ENCODE measurements around the gene CTSE. TPM values are rescaled to one million over a fixed set of nuclear protein-coding genes. Genes with fewer than 3 reads are reported as not detected.
A peak's percentile ranks its signal among the peaks of the same experiment; 100 is the strongest.

The CTSE gene
- total RNA-seq, 1 experiment from 2014 or later: not detected

DNA sequence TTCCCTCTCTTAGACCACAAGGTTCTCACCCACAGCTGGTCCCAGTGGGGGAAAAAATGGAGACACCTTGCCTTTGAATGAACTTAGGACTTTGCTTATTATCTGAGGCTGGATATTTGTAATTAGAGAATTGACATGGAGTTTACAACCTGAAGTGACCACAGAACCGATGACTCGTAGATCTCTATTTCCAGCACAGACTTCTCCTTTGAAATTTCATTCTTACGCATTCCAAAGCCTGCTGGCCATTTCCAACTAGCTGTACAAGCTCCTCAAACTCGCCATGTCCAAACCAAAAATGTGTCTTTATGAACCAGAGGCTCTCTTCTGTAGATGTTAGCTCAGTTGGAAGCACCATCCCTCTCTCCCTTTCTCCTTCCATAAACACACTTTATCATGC, 32.5 kb downstream of the CTSE start:
- DNase-seq (ENCODE audit: low read depth): no peak

DNA sequence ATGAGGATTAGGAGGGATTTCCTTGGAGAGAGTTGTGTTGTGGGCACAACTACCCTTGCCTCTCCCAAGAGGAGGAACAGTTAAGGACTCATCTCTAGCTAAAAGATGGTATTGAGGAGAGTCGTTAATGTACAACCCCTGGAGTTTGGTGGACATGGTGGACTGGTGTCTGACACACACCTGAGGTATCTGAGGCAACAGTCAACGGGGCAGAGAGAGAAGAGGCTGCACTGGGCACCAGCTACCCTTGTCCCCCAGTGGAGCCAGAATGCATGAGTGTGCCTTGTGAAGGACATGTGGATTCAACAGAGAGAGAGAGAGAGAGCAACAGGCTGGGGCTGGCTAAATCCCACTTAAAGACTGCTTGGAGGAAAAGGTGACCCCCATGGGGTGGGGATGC, 33.5 kb downstream of the CTSE start:
- DNase-seq (ENCODE audit: low read depth): no peak

DNA sequence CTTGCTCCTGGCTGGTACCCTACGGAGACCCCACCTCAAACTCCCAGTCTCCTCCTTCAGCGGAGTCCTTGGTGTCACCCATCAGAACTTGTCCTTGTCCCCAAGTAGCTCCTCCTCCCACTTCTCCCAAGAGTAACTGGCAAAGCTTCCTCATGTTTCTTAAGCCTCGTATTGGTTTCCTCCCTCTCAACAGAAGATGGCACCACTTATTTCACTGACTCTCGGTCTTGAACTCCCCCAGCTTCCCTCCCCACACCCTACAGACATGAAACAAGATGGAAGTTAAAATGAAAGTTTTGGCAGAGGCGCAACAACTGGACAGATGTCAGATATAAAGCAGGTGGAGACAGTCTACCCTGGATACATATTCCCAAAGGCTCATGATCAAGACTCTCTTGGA, 33.9 kb downstream of the CTSE start:
- no peak for DNase-seq (ENCODE audit: low read depth)

DNA sequence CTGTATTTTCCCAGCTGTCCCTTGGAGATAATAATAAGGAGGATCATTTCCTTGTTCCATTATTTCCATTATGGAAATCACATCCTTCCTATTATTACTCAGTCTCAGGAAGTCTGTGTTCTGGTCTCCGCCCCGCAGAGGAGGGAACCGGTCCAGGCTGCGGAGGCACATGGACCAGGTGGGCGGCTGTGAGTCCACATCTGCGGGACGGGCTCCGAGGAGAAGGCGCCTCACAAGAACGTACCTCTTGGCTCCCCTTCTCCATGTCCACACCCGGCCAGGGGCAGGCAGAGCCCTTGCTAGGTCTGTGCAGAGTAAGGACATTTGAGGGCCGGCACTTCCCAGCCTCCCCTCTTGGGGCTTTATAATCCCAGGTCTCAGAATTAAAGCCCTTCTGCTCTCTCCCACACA, 35.1 kb downstream of the CTSE start:
- no peak for DNase-seq (ENCODE audit: low read depth)

DNA sequence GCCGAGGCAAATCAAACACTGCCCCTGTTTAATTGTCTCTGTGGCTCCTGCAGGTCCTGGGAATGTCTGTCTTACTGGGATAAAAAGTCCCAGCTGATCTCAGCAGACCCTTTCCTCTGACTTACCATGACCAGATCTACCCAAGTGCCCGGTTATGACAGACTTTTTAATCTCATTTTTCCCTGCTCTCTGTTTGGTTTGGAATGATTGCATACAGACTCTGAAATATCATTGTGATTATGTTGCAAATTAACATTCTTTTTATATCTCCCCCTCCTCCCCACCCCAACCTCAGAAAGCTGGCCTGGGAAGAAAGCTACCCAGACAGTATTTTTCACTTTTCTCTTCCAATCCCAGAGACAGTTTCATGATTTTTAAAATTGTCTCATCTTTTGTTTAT, 36.8 kb downstream of the CTSE start:
- DNase-seq (ENCODE audit: low read depth): no peak

DNA sequence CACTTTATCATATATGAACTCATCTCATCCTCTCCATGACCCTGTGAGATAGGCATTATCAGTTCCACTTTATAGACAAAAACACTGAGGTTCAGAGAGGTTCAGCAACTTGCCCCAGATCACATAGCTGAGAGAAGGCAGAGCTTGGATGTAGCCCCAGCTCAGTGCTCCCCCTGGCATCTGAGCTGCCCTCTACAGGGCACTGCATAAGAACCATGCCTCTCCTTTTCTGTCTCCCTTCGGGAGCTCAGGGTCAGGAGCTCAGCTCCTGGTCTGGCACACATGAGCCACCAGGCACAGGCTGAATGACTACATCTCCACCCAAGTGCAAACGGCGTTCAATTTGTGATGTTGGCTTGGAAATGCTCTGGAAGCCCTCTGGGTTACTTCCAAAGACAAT, 37.4 kb downstream of the CTSE start:
- DNase-seq (ENCODE audit: low read depth): no peak

DNA sequence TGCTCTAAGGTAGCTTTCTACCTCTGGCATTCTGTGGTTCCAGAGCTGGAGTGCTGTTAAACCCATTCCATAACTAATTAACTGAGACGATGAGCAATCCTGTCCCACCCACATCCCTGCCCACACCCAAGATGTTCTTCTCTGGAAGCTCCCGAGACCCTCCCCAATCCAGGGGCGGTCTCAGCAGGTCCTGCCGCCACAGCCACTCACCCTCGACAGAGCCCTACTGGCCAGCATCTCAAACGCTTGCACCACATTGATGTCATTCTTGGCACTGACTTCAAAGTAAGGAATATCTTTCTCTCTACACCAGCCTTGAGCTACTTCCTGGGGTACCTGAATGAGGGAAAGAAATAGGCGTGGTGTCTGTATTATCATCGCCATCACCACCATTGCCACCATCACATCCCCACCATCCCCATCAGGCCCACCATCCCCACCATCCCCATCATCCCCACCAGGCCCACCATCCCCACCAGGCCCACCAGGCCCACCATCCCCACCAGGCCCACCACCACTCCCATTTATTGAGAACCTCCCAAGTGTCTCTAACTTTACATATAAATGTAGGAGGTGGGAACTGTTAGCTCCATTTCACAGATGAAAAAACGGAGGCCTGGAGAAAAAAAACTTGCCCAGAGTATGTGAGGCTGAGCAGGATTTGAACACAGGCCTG, 38.2 kb downstream of the CTSE start:
- no peak for DNase-seq (ENCODE audit: low read depth)

DNA sequence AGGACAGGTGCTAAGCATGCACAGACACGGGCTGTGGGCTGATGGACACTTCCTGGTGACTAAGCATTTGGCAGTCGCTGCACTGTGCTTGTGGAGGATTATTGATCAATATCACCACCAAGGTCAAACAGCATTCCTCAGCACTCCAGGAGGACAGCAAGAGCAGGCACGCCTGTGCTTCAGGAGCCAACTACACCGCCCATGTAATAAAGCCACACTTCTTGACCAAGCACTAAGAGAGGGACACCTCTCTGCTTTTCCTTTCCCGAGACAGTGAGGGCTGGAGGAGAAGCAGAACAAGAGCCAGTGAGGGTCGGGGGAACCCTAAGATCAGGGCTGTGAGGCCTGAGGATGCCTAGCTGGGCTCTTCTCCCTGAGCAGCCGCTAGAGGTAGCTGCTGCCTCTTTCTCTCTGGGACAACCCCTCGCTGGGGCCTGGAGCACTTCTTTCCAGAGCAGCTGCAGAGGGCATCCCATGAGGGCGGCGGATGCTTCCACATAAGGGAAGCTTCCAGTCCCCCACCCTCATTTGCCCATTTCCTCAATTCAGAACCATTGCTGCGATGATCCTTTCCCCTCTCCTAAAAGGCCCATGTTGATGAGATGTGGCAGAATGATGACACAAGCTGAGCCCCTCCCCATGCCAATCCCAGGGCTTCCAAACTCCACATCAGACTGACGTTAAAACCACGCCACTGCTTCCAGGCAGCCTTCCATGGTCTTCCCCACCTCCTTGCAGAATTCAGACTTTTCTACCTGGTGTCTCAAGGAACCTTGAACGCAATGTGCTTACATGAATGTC, 39.6 kb downstream of the CTSE start:
- peak; percentile 64 for DNase-seq (ENCODE audit: low read depth)

DNA sequence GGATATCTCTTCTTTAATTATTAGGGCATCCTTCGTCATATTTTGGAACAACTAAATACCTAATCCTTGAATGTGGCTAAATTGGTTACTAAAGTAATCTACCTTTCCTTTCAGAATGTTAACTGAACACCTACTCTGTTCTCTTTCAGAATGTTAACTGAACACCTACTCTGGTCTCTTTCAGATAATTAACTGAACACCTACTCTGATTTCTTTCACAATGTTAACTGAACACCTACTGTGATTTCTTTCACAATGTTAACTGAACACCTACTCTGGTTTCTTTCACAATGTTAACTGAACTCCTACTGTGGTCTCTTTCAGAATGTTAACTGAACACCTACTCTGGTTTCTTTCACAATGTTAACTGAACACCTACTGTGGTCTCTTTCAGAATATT, 42.4 kb downstream of the CTSE start:
- DNase-seq (ENCODE audit: low read depth): no peak

DNA sequence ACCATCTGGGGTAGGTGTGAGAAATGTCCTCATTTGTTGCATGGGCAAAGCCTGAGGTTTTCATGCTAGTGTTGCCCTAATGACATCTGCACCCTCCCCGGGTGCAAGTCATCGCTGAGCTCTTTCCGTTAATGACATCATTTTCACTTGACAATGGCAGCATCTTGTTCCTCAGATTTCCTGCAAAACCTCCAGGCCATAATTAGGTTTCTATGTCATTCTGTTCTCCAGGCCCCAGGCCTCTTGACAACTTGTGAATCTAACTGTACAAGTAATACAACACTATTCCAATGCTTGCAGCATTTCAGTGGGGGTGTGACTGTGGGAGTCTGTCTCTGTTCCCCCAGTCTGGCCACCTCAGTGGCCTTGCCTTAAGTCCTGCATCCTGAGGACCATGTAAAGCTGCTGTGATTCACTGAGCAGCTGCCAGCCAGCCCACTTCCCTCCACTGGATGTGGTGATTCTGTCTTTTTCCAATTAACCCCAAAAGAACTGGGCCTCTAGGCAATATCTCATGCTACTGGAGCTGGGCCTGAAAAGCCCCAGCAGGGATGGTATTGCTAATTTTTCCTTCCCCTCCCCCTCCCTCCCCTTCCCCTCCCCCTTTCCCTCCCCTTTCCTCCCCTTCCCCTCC, 43.3 kb downstream of the CTSE start:
- DNase-seq (ENCODE audit: low read depth): no peak

DNA sequence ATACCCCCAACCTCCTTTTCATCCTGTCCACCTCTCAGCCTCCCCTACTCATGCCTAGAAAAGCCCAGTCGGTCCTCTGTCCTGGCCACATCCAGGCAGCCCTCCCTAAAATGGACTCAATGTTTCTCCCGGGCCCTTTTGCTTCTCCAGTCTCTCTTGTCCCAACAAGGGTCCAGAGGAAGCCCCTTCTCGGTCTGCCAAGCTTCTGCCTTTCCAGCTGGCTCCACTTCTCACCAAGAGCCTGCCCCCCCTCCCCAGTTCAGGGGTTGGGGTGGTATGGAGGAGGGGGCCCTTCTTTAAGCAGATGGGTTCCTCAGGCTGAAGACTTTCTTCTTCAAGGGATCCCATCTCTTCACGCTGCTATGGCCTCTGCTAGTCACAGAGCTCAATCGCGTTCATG, 44.4 kb downstream of the CTSE start:
- no peak for DNase-seq (ENCODE audit: low read depth)

DNA sequence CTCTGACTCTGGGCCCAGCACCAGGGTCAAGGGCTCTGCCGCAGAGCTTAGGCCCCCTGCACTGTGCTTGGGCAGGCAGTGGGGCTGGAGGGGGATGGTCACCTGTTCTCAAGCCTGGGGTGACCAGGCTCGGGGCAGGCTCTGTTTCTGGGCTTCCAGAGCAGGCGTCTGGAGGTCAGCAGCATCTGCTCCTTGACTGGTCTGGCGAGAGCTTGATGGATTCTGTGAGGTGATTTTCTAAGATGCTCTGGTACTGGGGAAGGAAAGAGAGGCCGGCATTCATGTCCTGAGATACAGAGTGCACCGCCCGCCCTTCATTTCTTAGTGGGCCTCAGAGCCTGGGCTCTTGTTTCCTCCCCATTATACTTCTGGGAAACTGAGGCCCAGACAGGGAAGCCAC, 45.0 kb downstream of the CTSE start:
- no peak for DNase-seq (ENCODE audit: low read depth)

DNA sequence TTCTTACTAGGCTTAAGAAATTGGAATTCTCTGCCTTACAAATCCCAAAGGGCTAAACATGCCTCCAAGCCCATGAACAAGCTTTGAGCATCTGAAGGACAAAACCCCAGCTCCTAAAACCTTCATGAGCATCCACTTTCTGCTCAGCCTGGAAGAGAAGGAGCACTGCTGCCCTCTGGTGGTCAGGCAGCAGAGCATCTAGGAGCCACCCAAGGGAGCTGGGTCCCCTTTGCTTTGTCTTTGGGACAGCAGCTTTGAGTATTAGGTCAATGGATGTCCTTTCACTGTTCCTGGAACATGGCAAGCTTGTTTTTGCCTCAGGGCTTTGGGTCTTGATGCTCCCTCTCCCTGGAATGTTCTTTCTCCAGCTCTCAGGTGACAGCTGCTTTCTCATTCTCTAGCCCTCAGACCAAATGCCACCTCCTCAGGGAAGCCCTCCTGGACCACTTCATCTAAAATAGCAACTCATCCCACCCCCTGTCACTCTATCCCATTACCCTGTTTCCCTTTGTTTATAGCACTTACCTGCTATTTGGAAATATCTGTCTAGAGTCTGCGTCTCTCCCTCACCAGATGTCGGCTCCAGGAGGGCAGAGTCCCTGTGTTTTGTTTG, 46.2 kb downstream of the CTSE start:
- DNase-seq (ENCODE audit: low read depth): peak; percentile 83

DNA sequence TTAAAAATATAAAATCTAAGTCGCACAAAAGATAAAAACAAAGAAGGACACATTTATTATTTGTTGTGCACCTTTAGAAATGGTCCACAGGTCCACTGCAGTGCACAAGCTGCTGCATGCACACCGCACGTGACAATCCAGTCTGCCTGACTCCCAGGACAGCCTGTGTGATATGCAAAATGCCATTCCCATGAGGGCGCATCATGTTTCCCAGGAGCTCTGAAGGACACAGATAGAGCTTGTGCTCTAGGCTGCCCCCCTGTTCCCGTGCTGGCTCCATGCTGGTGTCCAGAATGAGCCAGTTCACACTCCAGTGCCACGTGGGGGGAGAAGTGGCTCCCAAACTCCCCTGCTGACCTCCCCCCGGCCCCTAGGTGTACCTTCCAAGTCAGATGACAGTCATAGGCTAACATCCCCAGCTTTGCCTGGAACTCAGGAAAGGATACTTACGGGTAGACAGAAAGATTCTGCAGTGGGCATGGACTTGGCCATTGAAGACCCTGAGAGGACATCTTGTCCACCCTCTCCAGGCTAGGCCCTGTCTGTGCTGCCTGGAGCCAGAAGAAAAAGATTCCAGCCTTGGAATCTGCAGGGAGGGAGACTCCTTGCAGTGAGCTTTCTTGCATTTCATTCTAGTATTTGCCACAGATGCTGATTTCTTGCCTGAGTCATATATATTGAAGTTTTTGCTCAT, 46.8 kb downstream of the CTSE start:
- peak; percentile 73 for DNase-seq (ENCODE audit: low read depth)

DNA sequence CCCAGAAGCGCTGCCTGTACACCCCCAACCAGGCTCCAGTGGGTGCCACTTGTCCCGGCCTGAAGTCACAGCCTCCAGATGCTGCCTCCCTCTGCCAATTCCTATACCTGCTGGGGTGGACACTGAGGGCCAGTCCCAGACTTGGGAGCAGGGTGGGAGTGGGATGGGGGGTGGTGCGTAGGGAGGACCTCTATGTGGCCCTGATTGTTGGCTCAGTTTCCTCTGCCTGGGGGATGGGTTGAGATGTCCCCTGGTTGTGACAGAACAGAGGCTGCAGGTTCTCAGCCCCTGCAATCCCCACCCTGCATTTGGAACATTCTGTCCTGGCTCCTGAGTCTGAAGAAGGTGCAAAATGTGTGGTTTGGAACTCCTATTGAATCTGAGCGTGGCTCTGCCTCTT, 47.7 kb downstream of the CTSE start:
- no peak for DNase-seq (ENCODE audit: low read depth)

DNA sequence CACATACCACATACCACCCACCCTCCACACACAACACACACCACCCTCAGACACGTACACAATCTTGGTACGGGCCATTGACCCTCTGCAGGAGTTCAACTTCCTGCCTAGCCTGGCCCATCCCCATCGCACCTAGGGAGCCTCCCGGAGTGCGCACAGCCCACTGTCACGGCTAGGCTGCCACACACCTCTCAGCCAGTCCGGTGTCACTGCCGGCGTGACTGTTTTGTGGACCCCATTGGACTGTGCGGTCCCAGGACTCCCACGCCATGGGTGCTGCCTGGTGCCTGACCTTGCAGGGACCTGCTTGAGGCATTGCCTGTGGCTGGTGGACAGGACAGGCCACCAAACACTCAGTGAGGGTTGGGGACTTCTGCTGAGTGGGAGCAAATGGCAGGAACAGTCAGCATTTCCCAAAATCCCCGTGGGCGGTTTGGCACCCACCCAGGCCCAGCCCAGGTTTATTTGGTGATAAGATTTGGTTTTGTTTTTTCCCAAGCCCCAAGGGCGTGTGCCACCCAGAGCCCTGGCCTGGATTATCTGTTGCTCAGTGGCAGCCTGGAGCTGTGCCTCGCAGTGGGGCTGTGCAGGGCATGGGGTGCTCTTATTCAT, 48.2 kb downstream of the CTSE start:
- no peak for DNase-seq (ENCODE audit: low read depth)

DNA sequence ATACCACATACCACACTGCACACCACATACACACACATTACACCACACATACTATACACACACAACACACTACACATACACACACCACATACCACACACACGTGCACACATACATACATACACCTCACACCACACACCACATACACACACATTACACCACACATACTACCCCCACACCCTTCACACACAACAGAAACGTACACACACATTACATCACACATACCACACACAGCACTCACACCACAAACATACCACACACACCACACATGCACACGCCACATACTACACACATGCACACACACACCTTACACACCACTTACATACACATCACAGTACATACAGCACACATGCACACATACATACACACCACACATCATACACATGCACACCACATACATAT, 49.0 kb downstream of the CTSE start:
- no peak for DNase-seq (ENCODE audit: low read depth)

DNA sequence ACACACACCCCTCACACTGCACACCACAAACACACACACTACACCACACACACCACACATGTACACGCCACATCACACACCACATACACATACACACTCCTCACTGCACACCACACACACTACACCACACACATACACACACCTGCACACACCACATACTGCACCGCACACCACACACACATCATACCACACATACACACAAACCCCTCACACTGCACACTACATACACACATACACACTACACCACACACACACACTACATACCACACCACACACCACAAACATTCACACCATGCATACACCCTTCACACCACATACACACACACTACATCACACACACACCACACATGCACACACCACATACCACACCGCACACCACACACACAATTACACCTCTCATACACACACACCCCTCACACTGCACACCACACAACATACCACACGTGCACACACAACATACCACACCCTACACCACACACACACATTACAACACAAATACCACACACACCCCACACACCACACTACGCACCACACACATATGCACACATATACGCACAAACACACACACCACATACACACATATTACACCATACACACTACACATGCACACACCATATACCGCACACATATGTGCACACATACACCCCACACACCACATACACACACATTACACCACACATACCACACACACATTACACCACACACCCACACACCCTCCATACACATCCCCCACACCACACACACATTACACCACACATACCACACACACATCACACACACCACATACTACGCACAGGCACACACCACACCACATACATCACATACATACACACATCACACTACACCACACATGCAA, 50.1 kb downstream of the CTSE start:
- DNase-seq (ENCODE audit: low read depth): no peak

DNA sequence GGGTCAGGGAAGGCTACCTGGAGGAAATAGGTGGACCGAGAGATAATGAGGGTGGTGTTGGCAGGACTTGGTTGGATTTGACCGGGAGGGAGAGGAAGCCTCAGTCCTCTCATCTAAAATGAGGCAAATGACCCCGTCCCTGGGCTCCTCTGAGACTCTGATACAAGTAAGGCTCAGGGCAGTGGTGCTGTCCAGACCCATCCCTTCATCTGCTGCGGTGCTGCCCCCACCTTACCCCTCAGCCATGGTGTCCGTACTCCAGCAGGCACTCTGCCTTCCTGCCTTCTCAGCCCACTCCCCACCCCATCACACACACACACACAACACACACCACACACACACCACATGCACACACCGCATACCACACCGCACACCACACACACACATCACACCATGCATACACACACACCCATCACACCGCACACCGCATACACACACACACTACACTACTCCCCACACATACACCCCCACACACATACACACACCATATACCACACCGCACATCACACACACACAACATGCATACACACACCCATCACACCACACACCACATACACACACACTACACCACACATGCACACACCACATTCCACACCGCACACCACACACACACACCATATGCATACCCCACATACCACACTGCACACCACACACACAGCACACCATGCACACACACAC, 51.1 kb downstream of the CTSE start:
- no peak for DNase-seq (ENCODE audit: low read depth)

DNA sequence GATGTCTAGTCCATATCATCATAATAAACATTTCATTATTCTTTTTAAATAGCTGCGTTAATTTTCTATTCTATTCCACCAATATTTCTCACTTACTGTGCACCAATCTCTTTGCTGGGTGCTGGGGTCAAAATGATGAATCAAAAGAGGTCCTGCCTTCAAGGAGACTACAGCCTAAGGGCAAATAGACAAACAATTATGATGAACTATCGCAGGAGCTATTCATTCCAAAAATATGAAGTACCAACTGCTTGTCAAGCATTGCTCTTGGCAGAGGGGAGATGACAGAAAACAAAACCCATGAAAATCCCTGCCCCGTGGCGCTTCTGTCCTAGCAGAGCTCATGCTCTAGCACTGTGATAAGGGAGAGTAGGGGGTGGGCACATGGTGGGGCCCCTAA, 51.6 kb downstream of the CTSE start:
- DNase-seq (ENCODE audit: low read depth): no peak
